ENCODE results near the gene RABGAP1L. TPM values are rescaled to one million over a fixed set of nuclear protein-coding genes. Genes with fewer than 3 reads are reported as not detected.
"Not testable (repeated sequence)": the region's sequence is repeated elsewhere in the genome, so short reads cannot be mapped to it uniquely, and the experiment has no call there.

Gene RABGAP1L
- total RNA-seq, 1 experiment from 2014 or later = 76.9 TPM

DNA sequence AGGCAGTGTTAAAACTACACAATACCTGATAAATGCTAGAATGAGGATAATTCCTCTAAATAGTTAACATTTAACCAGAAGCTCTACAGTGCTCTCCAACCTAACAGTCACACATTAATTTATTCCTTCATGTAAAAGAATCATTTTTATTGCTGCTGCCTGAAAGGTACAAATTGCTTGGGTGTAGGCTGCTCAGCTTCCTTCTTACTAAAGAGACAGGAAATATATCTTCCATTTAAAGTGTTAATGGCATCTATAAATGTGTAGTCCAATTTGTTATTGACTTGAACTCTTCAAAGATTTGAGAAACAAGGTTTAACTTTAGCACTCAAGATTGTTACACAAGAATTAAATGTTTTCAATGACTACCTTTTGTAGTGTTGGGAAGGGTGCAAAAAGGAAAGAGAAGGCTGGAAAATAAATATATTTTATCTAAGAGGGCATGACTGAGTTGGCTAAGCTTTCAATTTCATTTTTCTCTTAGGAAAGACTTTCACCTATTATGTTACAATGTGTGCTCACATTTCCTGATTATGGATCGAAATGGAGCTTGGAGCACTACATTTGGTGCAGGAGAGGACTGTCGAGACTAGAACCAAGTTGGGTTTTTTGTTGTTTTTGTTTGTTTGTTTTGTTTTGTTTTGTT is 734.9 kb downstream of the RABGAP1L start:
- H3K9me3 Mint-ChIP-seq = peaks cover 7% of the 10 kb centered on the region
- H3K4me1 Mint-ChIP-seq = peaks cover 4% of the 10 kb centered on the region
- ChIA-PET CTCF (no interaction called here), POLR2A (interaction anchor here (0.6 kb wide), 1 partner anchor 31 kb away, joined by 5 read pairs; no protein-coding TSS in a partner anchor)
- ATAC-seq (no peak), DNase-seq (ENCODE audit: low spot score) (no peak)
- H3K36me3 Mint-ChIP-seq = peaks cover 73% of the 10 kb centered on the region
- no peaks in the 10 kb centered on the region for H3K27me3 Mint-ChIP-seq (ENCODE audit: low read depth)
- H3K27ac Mint-ChIP-seq = no peak overlapping the region; the same call in 1 of the 2 replicates
- TF ChIP-seq CREM (CRISPR knock-in tag; IDR thresholded peaks at IDR 0.05) = no peak
- no peak for TF ChIP-seq SP1 (CRISPR knock-in tag; conservative IDR thresholded peaks at IDR 0.05)
- TF ChIP-seq, protein P1, sequence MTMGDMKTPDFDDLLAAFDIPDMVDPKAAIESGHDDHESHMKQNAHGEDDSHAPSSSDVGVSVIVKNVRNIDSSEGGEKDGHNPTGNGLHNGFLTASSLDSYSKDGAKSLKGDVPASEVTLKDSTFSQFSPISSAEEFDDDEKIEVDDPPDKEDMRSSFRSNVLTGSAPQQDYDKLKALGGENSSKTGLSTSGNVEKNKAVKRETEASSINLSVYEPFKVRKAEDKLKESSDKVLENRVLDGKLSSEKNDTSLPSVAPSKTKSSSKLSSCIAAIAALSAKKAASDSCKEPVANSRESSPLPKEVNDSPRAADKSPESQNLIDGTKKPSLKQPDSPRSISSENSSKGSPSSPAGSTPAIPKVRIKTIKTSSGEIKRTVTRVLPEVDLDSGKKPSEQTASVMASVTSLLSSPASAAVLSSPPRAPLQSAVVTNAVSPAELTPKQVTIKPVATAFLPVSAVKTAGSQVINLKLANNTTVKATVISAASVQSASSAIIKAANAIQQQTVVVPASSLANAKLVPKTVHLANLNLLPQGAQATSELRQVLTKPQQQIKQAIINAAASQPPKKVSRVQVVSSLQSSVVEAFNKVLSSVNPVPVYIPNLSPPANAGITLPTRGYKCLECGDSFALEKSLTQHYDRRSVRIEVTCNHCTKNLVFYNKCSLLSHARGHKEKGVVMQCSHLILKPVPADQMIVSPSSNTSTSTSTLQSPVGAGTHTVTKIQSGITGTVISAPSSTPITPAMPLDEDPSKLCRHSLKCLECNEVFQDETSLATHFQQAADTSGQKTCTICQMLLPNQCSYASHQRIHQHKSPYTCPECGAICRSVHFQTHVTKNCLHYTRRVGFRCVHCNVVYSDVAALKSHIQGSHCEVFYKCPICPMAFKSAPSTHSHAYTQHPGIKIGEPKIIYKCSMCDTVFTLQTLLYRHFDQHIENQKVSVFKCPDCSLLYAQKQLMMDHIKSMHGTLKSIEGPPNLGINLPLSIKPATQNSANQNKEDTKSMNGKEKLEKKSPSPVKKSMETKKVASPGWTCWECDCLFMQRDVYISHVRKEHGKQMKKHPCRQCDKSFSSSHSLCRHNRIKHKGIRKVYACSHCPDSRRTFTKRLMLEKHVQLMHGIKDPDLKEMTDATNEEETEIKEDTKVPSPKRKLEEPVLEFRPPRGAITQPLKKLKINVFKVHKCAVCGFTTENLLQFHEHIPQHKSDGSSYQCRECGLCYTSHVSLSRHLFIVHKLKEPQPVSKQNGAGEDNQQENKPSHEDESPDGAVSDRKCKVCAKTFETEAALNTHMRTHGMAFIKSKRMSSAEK (CRISPR knock-in tag; IDR thresholded peaks at IDR 0.05; ENCODE audit: borderline replicate concordance) = no peak
- TF ChIP-seq, protein P2, sequence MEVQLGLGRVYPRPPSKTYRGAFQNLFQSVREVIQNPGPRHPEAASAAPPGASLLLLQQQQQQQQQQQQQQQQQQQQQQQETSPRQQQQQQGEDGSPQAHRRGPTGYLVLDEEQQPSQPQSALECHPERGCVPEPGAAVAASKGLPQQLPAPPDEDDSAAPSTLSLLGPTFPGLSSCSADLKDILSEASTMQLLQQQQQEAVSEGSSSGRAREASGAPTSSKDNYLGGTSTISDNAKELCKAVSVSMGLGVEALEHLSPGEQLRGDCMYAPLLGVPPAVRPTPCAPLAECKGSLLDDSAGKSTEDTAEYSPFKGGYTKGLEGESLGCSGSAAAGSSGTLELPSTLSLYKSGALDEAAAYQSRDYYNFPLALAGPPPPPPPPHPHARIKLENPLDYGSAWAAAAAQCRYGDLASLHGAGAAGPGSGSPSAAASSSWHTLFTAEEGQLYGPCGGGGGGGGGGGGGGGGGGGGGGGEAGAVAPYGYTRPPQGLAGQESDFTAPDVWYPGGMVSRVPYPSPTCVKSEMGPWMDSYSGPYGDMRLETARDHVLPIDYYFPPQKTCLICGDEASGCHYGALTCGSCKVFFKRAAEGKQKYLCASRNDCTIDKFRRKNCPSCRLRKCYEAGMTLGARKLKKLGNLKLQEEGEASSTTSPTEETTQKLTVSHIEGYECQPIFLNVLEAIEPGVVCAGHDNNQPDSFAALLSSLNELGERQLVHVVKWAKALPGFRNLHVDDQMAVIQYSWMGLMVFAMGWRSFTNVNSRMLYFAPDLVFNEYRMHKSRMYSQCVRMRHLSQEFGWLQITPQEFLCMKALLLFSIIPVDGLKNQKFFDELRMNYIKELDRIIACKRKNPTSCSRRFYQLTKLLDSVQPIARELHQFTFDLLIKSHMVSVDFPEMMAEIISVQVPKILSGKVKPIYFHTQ (CRISPR knock-in tag; IDR thresholded peaks at IDR 0.05) = no peak
- TF ChIP-seq, protein P3, sequence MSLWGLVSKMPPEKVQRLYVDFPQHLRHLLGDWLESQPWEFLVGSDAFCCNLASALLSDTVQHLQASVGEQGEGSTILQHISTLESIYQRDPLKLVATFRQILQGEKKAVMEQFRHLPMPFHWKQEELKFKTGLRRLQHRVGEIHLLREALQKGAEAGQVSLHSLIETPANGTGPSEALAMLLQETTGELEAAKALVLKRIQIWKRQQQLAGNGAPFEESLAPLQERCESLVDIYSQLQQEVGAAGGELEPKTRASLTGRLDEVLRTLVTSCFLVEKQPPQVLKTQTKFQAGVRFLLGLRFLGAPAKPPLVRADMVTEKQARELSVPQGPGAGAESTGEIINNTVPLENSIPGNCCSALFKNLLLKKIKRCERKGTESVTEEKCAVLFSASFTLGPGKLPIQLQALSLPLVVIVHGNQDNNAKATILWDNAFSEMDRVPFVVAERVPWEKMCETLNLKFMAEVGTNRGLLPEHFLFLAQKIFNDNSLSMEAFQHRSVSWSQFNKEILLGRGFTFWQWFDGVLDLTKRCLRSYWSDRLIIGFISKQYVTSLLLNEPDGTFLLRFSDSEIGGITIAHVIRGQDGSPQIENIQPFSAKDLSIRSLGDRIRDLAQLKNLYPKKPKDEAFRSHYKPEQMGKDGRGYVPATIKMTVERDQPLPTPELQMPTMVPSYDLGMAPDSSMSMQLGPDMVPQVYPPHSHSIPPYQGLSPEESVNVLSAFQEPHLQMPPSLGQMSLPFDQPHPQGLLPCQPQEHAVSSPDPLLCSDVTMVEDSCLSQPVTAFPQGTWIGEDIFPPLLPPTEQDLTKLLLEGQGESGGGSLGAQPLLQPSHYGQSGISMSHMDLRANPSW (CRISPR knock-in tag; conservative IDR thresholded peaks at IDR 0.05; ENCODE audit: low read depth) = no peak
- TF ChIP-seq, protein P4, sequence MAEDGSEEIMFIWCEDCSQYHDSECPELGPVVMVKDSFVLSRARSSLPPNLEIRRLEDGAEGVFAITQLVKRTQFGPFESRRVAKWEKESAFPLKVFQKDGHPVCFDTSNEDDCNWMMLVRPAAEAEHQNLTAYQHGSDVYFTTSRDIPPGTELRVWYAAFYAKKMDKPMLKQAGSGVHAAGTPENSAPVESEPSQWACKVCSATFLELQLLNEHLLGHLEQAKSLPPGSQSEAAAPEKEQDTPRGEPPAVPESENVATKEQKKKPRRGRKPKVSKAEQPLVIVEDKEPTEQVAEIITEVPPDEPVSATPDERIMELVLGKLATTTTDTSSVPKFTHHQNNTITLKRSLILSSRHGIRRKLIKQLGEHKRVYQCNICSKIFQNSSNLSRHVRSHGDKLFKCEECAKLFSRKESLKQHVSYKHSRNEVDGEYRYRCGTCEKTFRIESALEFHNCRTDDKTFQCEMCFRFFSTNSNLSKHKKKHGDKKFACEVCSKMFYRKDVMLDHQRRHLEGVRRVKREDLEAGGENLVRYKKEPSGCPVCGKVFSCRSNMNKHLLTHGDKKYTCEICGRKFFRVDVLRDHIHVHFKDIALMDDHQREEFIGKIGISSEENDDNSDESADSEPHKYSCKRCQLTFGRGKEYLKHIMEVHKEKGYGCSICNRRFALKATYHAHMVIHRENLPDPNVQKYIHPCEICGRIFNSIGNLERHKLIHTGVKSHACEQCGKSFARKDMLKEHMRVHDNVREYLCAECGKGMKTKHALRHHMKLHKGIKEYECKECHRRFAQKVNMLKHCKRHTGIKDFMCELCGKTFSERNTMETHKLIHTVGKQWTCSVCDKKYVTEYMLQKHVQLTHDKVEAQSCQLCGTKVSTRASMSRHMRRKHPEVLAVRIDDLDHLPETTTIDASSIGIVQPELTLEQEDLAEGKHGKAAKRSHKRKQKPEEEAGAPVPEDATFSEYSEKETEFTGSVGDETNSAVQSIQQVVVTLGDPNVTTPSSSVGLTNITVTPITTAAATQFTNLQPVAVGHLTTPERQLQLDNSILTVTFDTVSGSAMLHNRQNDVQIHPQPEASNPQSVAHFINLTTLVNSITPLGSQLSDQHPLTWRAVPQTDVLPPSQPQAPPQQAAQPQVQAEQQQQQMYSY (CRISPR knock-in tag; IDR thresholded peaks at IDR 0.05) = no peak
- TF ChIP-seq TP53 (CRISPR knock-in tag; IDR thresholded peaks at IDR 0.05) = no peak
- TF ChIP-seq ZNF396 (CRISPR knock-in tag; IDR thresholded peaks at IDR 0.05; ENCODE audit: borderline replicate concordance) = no peak
- TF ChIP-seq, protein P5, sequence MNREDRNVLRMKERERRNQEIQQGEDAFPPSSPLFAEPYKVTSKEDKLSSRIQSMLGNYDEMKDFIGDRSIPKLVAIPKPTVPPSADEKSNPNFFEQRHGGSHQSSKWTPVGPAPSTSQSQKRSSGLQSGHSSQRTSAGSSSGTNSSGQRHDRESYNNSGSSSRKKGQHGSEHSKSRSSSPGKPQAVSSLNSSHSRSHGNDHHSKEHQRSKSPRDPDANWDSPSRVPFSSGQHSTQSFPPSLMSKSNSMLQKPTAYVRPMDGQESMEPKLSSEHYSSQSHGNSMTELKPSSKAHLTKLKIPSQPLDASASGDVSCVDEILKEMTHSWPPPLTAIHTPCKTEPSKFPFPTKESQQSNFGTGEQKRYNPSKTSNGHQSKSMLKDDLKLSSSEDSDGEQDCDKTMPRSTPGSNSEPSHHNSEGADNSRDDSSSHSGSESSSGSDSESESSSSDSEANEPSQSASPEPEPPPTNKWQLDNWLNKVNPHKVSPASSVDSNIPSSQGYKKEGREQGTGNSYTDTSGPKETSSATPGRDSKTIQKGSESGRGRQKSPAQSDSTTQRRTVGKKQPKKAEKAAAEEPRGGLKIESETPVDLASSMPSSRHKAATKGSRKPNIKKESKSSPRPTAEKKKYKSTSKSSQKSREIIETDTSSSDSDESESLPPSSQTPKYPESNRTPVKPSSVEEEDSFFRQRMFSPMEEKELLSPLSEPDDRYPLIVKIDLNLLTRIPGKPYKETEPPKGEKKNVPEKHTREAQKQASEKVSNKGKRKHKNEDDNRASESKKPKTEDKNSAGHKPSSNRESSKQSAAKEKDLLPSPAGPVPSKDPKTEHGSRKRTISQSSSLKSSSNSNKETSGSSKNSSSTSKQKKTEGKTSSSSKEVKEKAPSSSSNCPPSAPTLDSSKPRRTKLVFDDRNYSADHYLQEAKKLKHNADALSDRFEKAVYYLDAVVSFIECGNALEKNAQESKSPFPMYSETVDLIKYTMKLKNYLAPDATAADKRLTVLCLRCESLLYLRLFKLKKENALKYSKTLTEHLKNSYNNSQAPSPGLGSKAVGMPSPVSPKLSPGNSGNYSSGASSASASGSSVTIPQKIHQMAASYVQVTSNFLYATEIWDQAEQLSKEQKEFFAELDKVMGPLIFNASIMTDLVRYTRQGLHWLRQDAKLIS (CRISPR knock-in tag; IDR thresholded peaks at IDR 0.05; ENCODE audit: borderline replicate concordance) = no peak
- TF ChIP-seq, protein P6, sequence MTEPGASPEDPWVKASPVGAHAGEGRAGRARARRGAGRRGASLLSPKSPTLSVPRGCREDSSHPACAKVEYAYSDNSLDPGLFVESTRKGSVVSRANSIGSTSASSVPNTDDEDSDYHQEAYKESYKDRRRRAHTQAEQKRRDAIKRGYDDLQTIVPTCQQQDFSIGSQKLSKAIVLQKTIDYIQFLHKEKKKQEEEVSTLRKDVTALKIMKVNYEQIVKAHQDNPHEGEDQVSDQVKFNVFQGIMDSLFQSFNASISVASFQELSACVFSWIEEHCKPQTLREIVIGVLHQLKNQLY (CRISPR knock-in tag; IDR thresholded peaks at IDR 0.05) = no peak
- no peak for TF ChIP-seq MXD4 (CRISPR knock-in tag; IDR thresholded peaks at IDR 0.05; ENCODE audit: borderline replicate concordance)
- no peak overlapping the region for H3K4me3 Mint-ChIP-seq

DNA sequence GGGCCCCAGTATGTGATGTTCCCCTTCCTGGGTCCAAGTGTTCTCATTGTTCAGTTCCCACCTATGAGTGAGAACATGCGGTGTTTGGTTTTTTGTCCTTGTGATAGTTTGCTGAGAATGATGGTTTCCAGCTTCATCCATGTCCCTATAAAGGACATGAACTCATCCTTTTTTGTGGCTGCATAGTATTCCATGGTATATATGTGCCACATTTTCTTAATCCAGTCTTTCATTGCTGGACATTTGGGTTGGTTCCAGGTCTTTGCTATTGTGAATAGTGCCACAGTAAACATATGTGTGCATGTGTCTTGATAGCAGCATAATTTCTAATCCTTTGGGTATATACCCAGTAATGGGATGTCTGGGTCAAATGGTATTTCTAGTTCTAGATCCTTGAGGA is 736.3 kb downstream of the RABGAP1L start:
- DNase-seq (ENCODE audit: low spot score); CTCF ChIA-PET; POLR2A ChIA-PET; H3K4me3 Mint-ChIP-seq; H3K27me3 Mint-ChIP-seq (ENCODE audit: low read depth); H3K27ac Mint-ChIP-seq; ATAC-seq: not testable (repeated sequence)
- peaks cover 13% of the 10 kb centered on the region for H3K9me3 Mint-ChIP-seq
- peaks cover 74% of the 10 kb centered on the region for H3K36me3 Mint-ChIP-seq
- H3K4me1 Mint-ChIP-seq = peaks cover 14% of the 10 kb centered on the region
